OCI-LY7 (cell line): ENCODE measurements around the gene ZNF605. TPM values are rescaled to one million over a fixed set of nuclear protein-coding genes. Genes with fewer than 3 reads are reported as not detected.

Experiments
- BruUV-seq: library from RNA; stranded (reverse); fragments of 400-500 nt; replicated peaks from 2 replicates; lab custom pipeline; 2021; lab: Mats Ljungman, UMichigan
- CTCF ChIA-PET: fragments of 300-600 bp; sonication (Branson Sonifier 250); formaldehyde crosslinking; loops from one replicate; lab custom pipeline; 2022; ENCODE audit warnings: antibody characterized with exemption; ENCODE audit not compliant: unreplicated experiment; lab: Charles Lee
- POLR2A ChIA-PET: fragments of 300-600 bp; sonication (Branson Sonifier 250); formaldehyde crosslinking; loops from one replicate; lab custom pipeline; 2022; ENCODE audit warnings: antibody characterized with exemption; lab: Charles Lee
- DNase-seq: peaks from one replicate; pipeline ENCODE4 v3.0.0-alpha.2; 2015; ENCODE audit warnings: low spot score
- H2AFZ ChIP-seq: fragments of 200-600 bp; sonication (generic), shearing (Covaris generic); 2 replicates; pipeline ENCODE4 v1.6.1; 2014; ENCODE audit warnings: mild to moderate bottlenecking, antibody characterized with exemption, low read length, moderate library complexity
- H3K27ac ChIP-seq: fragments of 200-600 bp; sonication (generic); 2 replicates; pipeline ENCODE4 v1.5.1; 2014; ENCODE audit warnings: mixed run types, low read depth, mild to moderate bottlenecking, moderate library complexity, low read length, inconsistent platforms; ENCODE audit not compliant: poor library complexity, severe bottlenecking
- H3K36me3 ChIP-seq: fragments of 200-600 bp; sonication (generic); 2 replicates; pipeline ENCODE4 v1.6.1; 2014; ENCODE audit warnings: mild to moderate bottlenecking, antibody characterized with exemption, low read length, moderate library complexity, mixed read lengths; ENCODE audit not compliant: insufficient read depth
- H3K4me1 ChIP-seq: fragments of 200-600 bp; sonication (generic); 2 replicates; pipeline ENCODE4 v1.5.1; 2014; ENCODE audit warnings: mild to moderate bottlenecking, low read length; ENCODE audit not compliant: insufficient read depth, poor library complexity, severe bottlenecking
- H3K4me2 ChIP-seq: fragments of 200-600 bp; sonication (generic); 2 replicates; pipeline ENCODE4 v1.6.1; 2014; ENCODE audit warnings: mild to moderate bottlenecking, low read length
- H3K4me3 ChIP-seq: fragments of 200-600 bp; sonication (generic); 2 replicates; pipeline ENCODE4 v1.5.1; 2014; ENCODE audit warnings: mild to moderate bottlenecking, low read depth, low read length; ENCODE audit not compliant: poor library complexity, severe bottlenecking
- H3K79me2 ChIP-seq: fragments of 200-600 bp; sonication (generic); 2 replicates; pipeline ENCODE4 v1.6.1; 2016; ENCODE audit warnings: low read depth, mild to moderate bottlenecking, low read length, moderate library complexity, mixed read lengths; ENCODE audit not compliant: insufficient read depth
- H3K9me2 ChIP-seq: fragments of 200-600 bp; sonication (generic); 2 replicates; pipeline ENCODE4 v1.6.1; 2016; ENCODE audit warnings: mild to moderate bottlenecking, low read length, mixed read lengths; ENCODE audit not compliant: insufficient read depth
- H3K9me3 ChIP-seq: fragments of 200-600 bp; sonication (generic); 2 replicates; pipeline ENCODE4 v1.6.1; 2014; ENCODE audit warnings: mild to moderate bottlenecking, mixed run types, low read length, mixed read lengths
- H4K20me1 ChIP-seq: fragments of 200-600 bp; sonication (generic); 2 replicates; pipeline ENCODE4 v1.6.1; 2014; ENCODE audit warnings: mild to moderate bottlenecking, antibody characterized with exemption, low read length, moderate library complexity, mixed read lengths; ENCODE audit not compliant: insufficient read depth
- EZH2phosphoT487 ChIP-seq: fragments of 200-600 bp; sonication (generic); IDR thresholded peaks from 2 replicates; pipeline ENCODE4 v1.6.1; 2018; ENCODE audit warnings: low read depth, borderline replicate concordance, mild to moderate bottlenecking, mixed run types, antibody characterized with exemption, low read length, moderate library complexity, mixed read lengths
- intact Hi-C: fragments of 100-400 bp; cut with micrococcal nuclease; formaldehyde crosslinking; loops from one replicate; pipeline ENCODE4 v1.10.0; 2022; ENCODE audit not compliant: unreplicated experiment
- total RNA-seq, 2 experiments: library from RNA; depleted of rRNA in 1 of 2; stranded (reverse); fragments of >200 nt in 1 of 2; shearing (Covaris generic) in 1 of 2; gene quantifications; 2 replicates each; pipeline ENCODE4 v1.2.3, GENCODE V29; 2014 to 2022
- TF ChIP-seq, protein P1 (sequence below): fragments of 200-600 bp; sonication (generic); conservative IDR thresholded peaks from 2 replicates; pipeline ENCODE4 v1.5.1; 2014; ENCODE audit warnings: mild to moderate bottlenecking, antibody characterized with exemption, low read length, moderate library complexity, mixed read lengths

ZNF605 gene
- total RNA-seq, 2 experiments from 2014 or later, result 6.6 to 13.9 TPM

- H3K9me3 ChIP-seq, result peaks cover 69% of the 10 kb centered on the region
- H3K27ac ChIP-seq, result no peak overlapping the region
- H3K9me2 ChIP-seq, result no peaks in the 10 kb centered on the region
- H3K4me3 ChIP-seq, result no peak overlapping the region
- CTCF ChIA-PET, result no interaction called here
- no peak for DNase-seq
- no peaks in the 10 kb centered on the region for H4K20me1 ChIP-seq
- H3K36me3 ChIP-seq, result no peaks in the 10 kb centered on the region
- H2AFZ ChIP-seq, result no peak overlapping the region
- no peaks in the 10 kb centered on the region for H3K4me1 ChIP-seq
- intact Hi-C loops, result no loop called here
- H3K79me2 ChIP-seq, result no peaks in the 10 kb centered on the region
- POLR2A ChIA-PET, result no interaction called here
- TF ChIP-seq, protein P1, sequence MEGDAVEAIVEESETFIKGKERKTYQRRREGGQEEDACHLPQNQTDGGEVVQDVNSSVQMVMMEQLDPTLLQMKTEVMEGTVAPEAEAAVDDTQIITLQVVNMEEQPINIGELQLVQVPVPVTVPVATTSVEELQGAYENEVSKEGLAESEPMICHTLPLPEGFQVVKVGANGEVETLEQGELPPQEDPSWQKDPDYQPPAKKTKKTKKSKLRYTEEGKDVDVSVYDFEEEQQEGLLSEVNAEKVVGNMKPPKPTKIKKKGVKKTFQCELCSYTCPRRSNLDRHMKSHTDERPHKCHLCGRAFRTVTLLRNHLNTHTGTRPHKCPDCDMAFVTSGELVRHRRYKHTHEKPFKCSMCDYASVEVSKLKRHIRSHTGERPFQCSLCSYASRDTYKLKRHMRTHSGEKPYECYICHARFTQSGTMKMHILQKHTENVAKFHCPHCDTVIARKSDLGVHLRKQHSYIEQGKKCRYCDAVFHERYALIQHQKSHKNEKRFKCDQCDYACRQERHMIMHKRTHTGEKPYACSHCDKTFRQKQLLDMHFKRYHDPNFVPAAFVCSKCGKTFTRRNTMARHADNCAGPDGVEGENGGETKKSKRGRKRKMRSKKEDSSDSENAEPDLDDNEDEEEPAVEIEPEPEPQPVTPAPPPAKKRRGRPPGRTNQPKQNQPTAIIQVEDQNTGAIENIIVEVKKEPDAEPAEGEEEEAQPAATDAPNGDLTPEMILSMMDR, result no peak
- TF ChIP-seq EZH2phosphoT487, result no peak
- BruUV-seq, result no TSS peak
- H3K4me2 ChIP-seq, result no peak overlapping the region
Measured at GRCh38 chr12:132926415-132926833, 29.7 kb downstream of the ZNF605 start.

DNA sequence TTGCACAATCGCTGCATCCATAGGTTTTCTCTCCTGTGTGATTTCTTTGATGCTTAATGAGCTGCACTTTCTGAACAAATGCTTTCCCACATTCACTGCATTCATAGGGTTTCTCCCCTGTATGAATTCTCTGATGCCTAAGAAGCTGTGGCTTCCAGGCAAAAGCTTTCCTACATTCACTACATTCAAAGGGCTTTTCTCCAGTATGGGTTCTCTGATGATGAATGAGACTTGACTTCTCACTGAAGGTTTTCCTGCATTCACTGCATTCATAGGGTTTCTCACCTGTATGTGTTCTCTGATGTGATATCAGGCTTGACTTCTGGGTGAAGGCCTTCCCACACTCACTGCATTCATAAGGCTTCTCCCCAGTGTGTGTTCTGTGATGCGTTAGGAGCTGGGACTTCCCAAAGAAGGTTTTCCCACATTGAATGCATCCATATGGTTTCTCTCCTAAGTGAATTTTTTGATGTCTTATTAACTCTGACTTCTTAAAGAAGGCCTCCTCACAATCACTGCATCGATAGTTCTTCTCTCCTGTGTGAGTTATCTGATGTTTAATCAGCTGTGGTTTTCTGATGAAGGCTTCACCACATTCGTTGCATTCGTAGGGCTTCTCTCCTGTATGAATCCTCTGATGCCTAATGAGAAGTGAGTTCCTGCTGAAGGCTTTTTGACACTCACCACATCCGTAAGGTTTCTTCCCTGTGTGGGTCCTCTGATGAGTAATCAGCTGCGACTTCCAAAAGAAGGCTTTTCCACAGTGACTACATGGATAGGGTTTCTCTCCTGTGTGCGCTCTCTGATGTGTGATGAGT, 30.3 kb downstream of the ZNF605 start:
- H3K4me3 ChIP-seq, result no peak overlapping the region
- H3K36me3 ChIP-seq, result no peaks in the 10 kb centered on the region
- ChIA-PET POLR2A (no interaction called here), CTCF (no interaction called here)
- no peak overlapping the region for H3K4me2 ChIP-seq
- intact Hi-C loops, result no loop called here
- no peak for DNase-seq
- H2AFZ ChIP-seq, result no peak overlapping the region
- no TSS peak for BruUV-seq
- H3K9me2 ChIP-seq, result no peaks in the 10 kb centered on the region
- peaks cover 72% of the 10 kb centered on the region for H3K9me3 ChIP-seq
- TF ChIP-seq EZH2phosphoT487, result no peak
- TF ChIP-seq, protein P1, result no peak
- H3K79me2 ChIP-seq, result no peaks in the 10 kb centered on the region
- no peaks in the 10 kb centered on the region for H4K20me1 ChIP-seq
- H3K27ac ChIP-seq, result no peak overlapping the region
- no peaks in the 10 kb centered on the region for H3K4me1 ChIP-seq

DNA sequence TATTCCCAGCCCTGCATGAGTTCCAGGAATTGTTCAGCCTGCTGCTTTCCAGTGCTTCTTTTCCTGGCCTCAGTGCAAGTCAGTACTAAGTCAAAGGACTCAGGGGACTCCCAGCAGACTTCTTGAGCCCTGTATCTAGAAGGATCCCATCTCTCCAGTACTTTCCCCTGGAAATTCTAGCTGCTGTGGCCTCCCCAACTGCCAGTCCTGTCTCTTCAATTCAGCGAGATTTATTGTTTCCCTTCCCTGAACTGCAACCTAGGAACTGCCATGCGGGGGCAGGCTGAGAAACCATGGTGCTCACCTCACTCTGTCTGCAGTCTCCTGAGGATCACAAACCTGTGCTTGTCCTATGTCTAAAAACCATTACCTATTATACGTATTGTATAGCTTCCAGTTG, 31.8 kb downstream of the ZNF605 start:
- intact Hi-C loops, result no loop called here
- no peak for DNase-seq
- ChIA-PET POLR2A (interaction anchor here (0.6 kb wide), 1 partner anchor 17 kb away, joined by 4 read pairs; no protein-coding TSS in a partner anchor), CTCF (no interaction called here)
- H3K4me3 ChIP-seq, result no peak overlapping the region
- peaks cover 62% of the 10 kb centered on the region for H3K9me3 ChIP-seq
- H4K20me1 ChIP-seq, result no peaks in the 10 kb centered on the region
- H3K4me2 ChIP-seq, result no peak overlapping the region
- no peaks in the 10 kb centered on the region for H3K36me3 ChIP-seq
- TF ChIP-seq, protein P1, result no peak
- TF ChIP-seq EZH2phosphoT487, result no peak
- no TSS peak for BruUV-seq
- H3K27ac ChIP-seq, result no peak overlapping the region
- H3K4me1 ChIP-seq, result no peaks in the 10 kb centered on the region
- H3K79me2 ChIP-seq, result no peaks in the 10 kb centered on the region
- no peak overlapping the region for H2AFZ ChIP-seq
- no peaks in the 10 kb centered on the region for H3K9me2 ChIP-seq
